HepG2 (cell line): ENCODE measurements around the gene CHKA. TPM values are rescaled to one million over a fixed set of nuclear protein-coding genes. Genes with fewer than 3 reads are reported as not detected.

Experiments
- CTCF ChIP-seq: sonication (generic); formaldehyde crosslinking; IDR thresholded peaks from 2 replicates; pipeline ENCODE4 v1.5.0; 2020; ENCODE audit warnings: mild to moderate bottlenecking, missing genetic modification reagents, moderate library complexity
- HOXD1 ChIP-seq: sonication (generic); formaldehyde crosslinking; IDR thresholded peaks from 2 replicates; pipeline ENCODE4 v1.5.0; 2020; ENCODE audit warnings: missing genetic modification reagents
- KLF16 ChIP-seq, 2 experiments: sonication (generic) in 1 of 2; formaldehyde crosslinking in 1 of 2; IDR thresholded peaks; 2 replicates each; pipeline versions ENCODE4 v1.6.1 to v1.8.0; 2016 to 2023; ENCODE audit warnings: missing genetic modification reagents in 2 of 2, missing compliant biosample characterization in 1 of 2
- RXRB ChIP-seq: IDR thresholded peaks from 2 replicates; pipeline ENCODE4 v1.6.1; 2016; ENCODE audit warnings: borderline replicate concordance, missing genetic modification reagents, missing compliant biosample characterization
- STAG1 ChIP-seq: sonication (generic); formaldehyde crosslinking; IDR thresholded peaks from 2 replicates; pipeline ENCODE4 v1.4.0; 2020; ENCODE audit warnings: missing genetic modification reagents
- TP53 ChIP-seq: sonication (generic); formaldehyde crosslinking; conservative IDR thresholded peaks from 2 replicates; pipeline ENCODE4 v1.4.0; 2020; ENCODE audit warnings: missing genetic modification reagents
- TRAFD1 ChIP-seq: sonication (generic); formaldehyde crosslinking; IDR thresholded peaks from 2 replicates; pipeline ENCODE4 v1.5.1; 2020; ENCODE audit warnings: missing genetic modification reagents, mild to moderate bottlenecking, borderline replicate concordance
- ZIK1 ChIP-seq: sonication (generic); formaldehyde crosslinking; IDR thresholded peaks from 2 replicates; pipeline ENCODE4 v1.5.0; 2020; ENCODE audit warnings: mild to moderate bottlenecking, low read depth, missing genetic modification reagents, borderline replicate concordance
- ZNF362 ChIP-seq: sonication (generic); formaldehyde crosslinking; IDR thresholded peaks from 2 replicates; pipeline ENCODE4 v1.4.0; 2020; ENCODE audit warnings: missing genetic modification reagents, mild to moderate bottlenecking, borderline replicate concordance
- ZNF563 ChIP-seq: sonication (generic); formaldehyde crosslinking; IDR thresholded peaks from 2 replicates; pipeline ENCODE4 v1.8.0; 2022; ENCODE audit warnings: mild to moderate bottlenecking, moderate library complexity, missing genetic modification reagents
- ZNF670 ChIP-seq: sonication (generic); formaldehyde crosslinking; IDR thresholded peaks from 2 replicates; pipeline ENCODE4 v1.8.0; 2022; ENCODE audit warnings: mild to moderate bottlenecking, missing genetic modification reagents, borderline replicate concordance
- ZNF703 ChIP-seq: sonication (generic); formaldehyde crosslinking; IDR thresholded peaks from 2 replicates; pipeline ENCODE4 v1.5.1; 2020; ENCODE audit warnings: missing genetic modification reagents, mild to moderate bottlenecking, moderate library complexity, borderline replicate concordance
- ZNF709 ChIP-seq: sonication (generic); formaldehyde crosslinking; IDR thresholded peaks from 2 replicates; pipeline ENCODE4 v1.5.0; 2020; ENCODE audit warnings: mild to moderate bottlenecking, missing genetic modification reagents
- ZNF746 ChIP-seq: sonication (generic); formaldehyde crosslinking; IDR thresholded peaks from 2 replicates; pipeline ENCODE4 v1.8.0; 2022; ENCODE audit warnings: mild to moderate bottlenecking, missing genetic modification reagents
- ZNF784 ChIP-seq: sonication (generic); formaldehyde crosslinking; IDR thresholded peaks from 2 replicates; pipeline ENCODE4 v1.5.1; 2020; ENCODE audit warnings: missing genetic modification reagents, mild to moderate bottlenecking, borderline replicate concordance
- ZNF792 ChIP-seq: IDR thresholded peaks from 2 replicates; pipeline ENCODE4 v1.6.1; 2016
- polyA plus RNA-seq, 8 experiments: library from polyadenylated mRNA; depleted of rRNA in 3 of 8; stranded (reverse) in 7 of 8; unstranded in 1 of 8; fragments of >200 nt; fragmentation: Illumina TruSeq in 4 of 8; extraction: Trizol in 4 of 8; gene quantifications; 2 replicates each; pipeline versions ENCODE4 v1.2.1 to v1.2.3, GENCODE V29; 2011 to 2016; ENCODE audit warnings: low read depth in 4 of 8, missing spikeins in 1 of 8, mixed read lengths in 1 of 8; ENCODE audit not compliant: insufficient read depth in 1 of 8
- total RNA-seq, 5 experiments: library from RNA; depleted of rRNA; stranded (reverse); fragments of >200 nt; fragmentation: Illumina TruSeq; extraction: Trizol; gene quantifications; 2 replicates each; pipeline ENCODE4 v1.2.3, GENCODE V29; 2016; ENCODE audit warnings: low read depth in 1 of 5

The CHKA gene
- total and polyA plus RNA-seq, 2 of the 13 experiments (the other 11 are each of a cell fraction or from before 2014, with no cell fraction given) = 71.6 to 92.7 TPM

GRCh38 chr11:68009391-68010089 is 111.6 kb downstream of the CHKA start (continued):
- TF ChIP-seq STAG1 (CRISPR knock-in tag) (peak; percentile 49; the same call in 1 of the 2 replicates), ZNF362 (peak; percentile 54; the same call in 1 of the 2 replicates), ZNF703 (no peak), ZNF670 (no peak), ZNF792 (CRISPR knock-in tag) (no peak), ZNF563 (no peak), CTCF (peak; percentile 45), TRAFD1 (0 out of 2 replicates have a peak, but pooled peaks have one; percentile 33), KLF16 (CRISPR knock-in tag; IDR thresholded peaks at IDR 0.05) (no peak), RXRB (peak; percentile 12; the same call in 1 of the 2 replicates), ZNF746 (CRISPR knock-in tag) (no peak), TP53 (CRISPR knock-in tag) (no peak), ZNF709 (CRISPR knock-in tag) (no peak), HOXD1 (CRISPR knock-in tag) (no peak), ZIK1 (CRISPR knock-in tag) (no peak), ZNF784 (0 out of 2 replicates have a peak, but pooled peaks have one; percentile 7)
